Caco-2 (cell line): ENCODE data around the gene CDK2AP2. TPM values are rescaled to one million over a fixed set of nuclear protein-coding genes. Genes with fewer than 3 reads are reported as not detected.
"Not testable (repeated sequence)": the region's sequence is repeated elsewhere in the genome, so short reads cannot be mapped to it uniquely, and the experiment has no call there.

Source experiments
- BruUV-seq: library from RNA; stranded (reverse); fragments of 400-500 nt; replicated peaks from 2 replicates; lab custom pipeline; 2021; lab: Mats Ljungman, UMichigan
- CTCF ChIA-PET: fragments of 300-600 bp; sonication (Branson Sonifier 250); formaldehyde crosslinking; loops from one replicate; lab custom pipeline; 2022; ENCODE audit warnings: antibody characterized with exemption; lab: Charles Lee
- POLR2A ChIA-PET: fragments of 300-600 bp; sonication (Branson Sonifier 250); formaldehyde crosslinking; loops from one replicate; lab custom pipeline; 2022; ENCODE audit warnings: antibody characterized with exemption; lab: Charles Lee
- DNase-seq, 2 experiments: peaks; one replicate each; pipeline versions ENCODE4 v3.0.0 to v3.0.0-alpha.2; 2020 to 2022
- H3K27me3 ChIP-seq: replicated peaks from 2 replicates; pipeline ENCODE4 v1.6.0; 2011; ENCODE audit warnings: low read length; ENCODE audit not compliant: control insufficient read depth, insufficient read depth
- H3K36me3 ChIP-seq: 2 replicates; pipeline ENCODE4 v1.5.1; 2011; ENCODE audit warnings: low read length; ENCODE audit not compliant: control insufficient read depth, insufficient read depth
- H3K4me1 ChIP-seq: fragments of 250-450 bp; sonication (Bioruptor Pico); 2 replicates; pipeline ENCODE4 v1.5.1; 2020; ENCODE audit warnings: mild to moderate bottlenecking
- H3K4me3 ChIP-seq: 2 replicates; pipeline ENCODE4 v1.5.1; 2011; ENCODE audit warnings: low read depth, mild to moderate bottlenecking, control low read depth, low read length
- H3K9me3 ChIP-seq: fragments of 250-450 bp; sonication (Bioruptor Pico); 2 replicates; pipeline ENCODE4 v1.5.1; 2020; ENCODE audit warnings: mild to moderate bottlenecking, moderate library complexity
- H3K27ac Mint-ChIP-seq: one replicate; pipeline ENCODE4 v1.8.0; 2022; ENCODE audit warnings: mixed read lengths; ENCODE audit not compliant: unreplicated experiment
- H3K27me3 Mint-ChIP-seq: one replicate; pipeline ENCODE4 v1.8.0; 2022; ENCODE audit warnings: mixed read lengths; ENCODE audit not compliant: insufficient read depth, unreplicated experiment
- H3K36me3 Mint-ChIP-seq: one replicate; pipeline ENCODE4 v1.8.0; 2022; ENCODE audit warnings: mild to moderate bottlenecking, mixed read lengths; ENCODE audit not compliant: insufficient read depth, unreplicated experiment
- H3K4me1 Mint-ChIP-seq: one replicate; pipeline ENCODE4 v1.8.0; 2022; ENCODE audit warnings: low read depth, mixed read lengths; ENCODE audit not compliant: unreplicated experiment
- H3K4me3 Mint-ChIP-seq: one replicate; pipeline ENCODE4 v1.8.0; 2022; ENCODE audit warnings: mild to moderate bottlenecking, moderate library complexity, mixed read lengths; ENCODE audit not compliant: unreplicated experiment
- H3K9me3 Mint-ChIP-seq: one replicate; pipeline ENCODE4 v1.8.0; 2022; ENCODE audit warnings: mixed read lengths; ENCODE audit not compliant: unreplicated experiment
- intact Hi-C: fragments of 100-400 bp; cut with micrococcal nuclease; formaldehyde crosslinking; loops from one replicate; pipeline ENCODE4 v1.10.0; 2022; ENCODE audit not compliant: unreplicated experiment
- total RNA-seq: library from RNA; stranded (reverse); gene quantifications from 2 replicates; pipeline ENCODE4 v1.2.3, GENCODE V29; 2022
- TF ChIP-seq, protein P1 (sequence below), 2 experiments: fragments of 200-600 bp in 1 of 2; IDR thresholded peaks; 1 replicate in 1 of 2; 2 replicates in 1 of 2; pipeline versions ENCODE4 v1.5.1 to v1.8.0; 2011 to 2022; ENCODE audit warnings: antibody characterized with exemption in 1 of 2, control low read depth in 1 of 2, inconsistent platforms in 1 of 2, low read depth in 1 of 2, low read length in 1 of 2, mild to moderate bottlenecking in 1 of 2, moderate library complexity in 1 of 2; ENCODE audit not compliant: insufficient read depth in 1 of 2, severe bottlenecking in 1 of 2, unreplicated experiment in 1 of 2

Gene CDK2AP2
- total RNA-seq, 1 experiment from 2014 or later: 99.4 TPM

GRCh38 chr11:67551127-67551526 is 43.2 kb upstream of the CDK2AP2 start:
- Mint-ChIP-seq H3K4me3 (no peak overlapping the region), H3K9me3 (peaks cover 32% of the 10 kb centered on the region), H3K27me3 (no peaks in the 10 kb centered on the region), H3K36me3 (peaks cover 4% of the 10 kb centered on the region), H3K27ac (no peak overlapping the region), H3K4me1 (no peaks in the 10 kb centered on the region)
- BruUV-seq: no TSS peak
- TF ChIP-seq, protein P1, sequence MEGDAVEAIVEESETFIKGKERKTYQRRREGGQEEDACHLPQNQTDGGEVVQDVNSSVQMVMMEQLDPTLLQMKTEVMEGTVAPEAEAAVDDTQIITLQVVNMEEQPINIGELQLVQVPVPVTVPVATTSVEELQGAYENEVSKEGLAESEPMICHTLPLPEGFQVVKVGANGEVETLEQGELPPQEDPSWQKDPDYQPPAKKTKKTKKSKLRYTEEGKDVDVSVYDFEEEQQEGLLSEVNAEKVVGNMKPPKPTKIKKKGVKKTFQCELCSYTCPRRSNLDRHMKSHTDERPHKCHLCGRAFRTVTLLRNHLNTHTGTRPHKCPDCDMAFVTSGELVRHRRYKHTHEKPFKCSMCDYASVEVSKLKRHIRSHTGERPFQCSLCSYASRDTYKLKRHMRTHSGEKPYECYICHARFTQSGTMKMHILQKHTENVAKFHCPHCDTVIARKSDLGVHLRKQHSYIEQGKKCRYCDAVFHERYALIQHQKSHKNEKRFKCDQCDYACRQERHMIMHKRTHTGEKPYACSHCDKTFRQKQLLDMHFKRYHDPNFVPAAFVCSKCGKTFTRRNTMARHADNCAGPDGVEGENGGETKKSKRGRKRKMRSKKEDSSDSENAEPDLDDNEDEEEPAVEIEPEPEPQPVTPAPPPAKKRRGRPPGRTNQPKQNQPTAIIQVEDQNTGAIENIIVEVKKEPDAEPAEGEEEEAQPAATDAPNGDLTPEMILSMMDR (IDR thresholded peaks at IDR 0.05; ENCODE audit: insufficient read depth in 1 of 2, low read depth in 1 of 2, low read length in 1 of 2, severe bottlenecking in 1 of 2, unreplicated experiment in 1 of 2): no peak
- Histone ChIP-seq H3K9me3 (peaks cover 27% of the 10 kb centered on the region), H3K4me3 (no peak overlapping the region), H3K4me1 (no peaks in the 10 kb centered on the region), H3K27me3 (no peaks in the 10 kb centered on the region), H3K36me3 (no peaks in the 10 kb centered on the region; the same call in 1 of the 2 replicates)
- no peak for DNase-seq
- intact Hi-C loops: no loop called here
- ChIA-PET CTCF (no interaction called here), POLR2A (no interaction called here)

GRCh38 chr11:67548555-67549110 is 40.7 kb upstream of the CDK2AP2 start:
- H3K9me3 ChIP-seq: peaks cover 27% of the 10 kb centered on the region
- Mint-ChIP-seq H3K9me3 (peaks cover 32% of the 10 kb centered on the region), H3K36me3 (peaks cover 4% of the 10 kb centered on the region), H3K4me1 (no peaks in the 10 kb centered on the region), H3K4me3 (no peak overlapping the region), H3K27ac (no peak overlapping the region), H3K27me3 (no peaks in the 10 kb centered on the region)
- H3K4me3 ChIP-seq: no peak overlapping the region
- intact Hi-C loops: no loop called here
- no peaks in the 10 kb centered on the region for H3K36me3 ChIP-seq
- ChIA-PET CTCF (no interaction called here), POLR2A (no interaction called here)
- H3K27me3 ChIP-seq: no peaks in the 10 kb centered on the region
- DNase-seq: no peak
- BruUV-seq: no TSS peak
- TF ChIP-seq, protein P1 (IDR thresholded peaks at IDR 0.05; ENCODE audit: insufficient read depth in 1 of 2, low read depth in 1 of 2, low read length in 1 of 2, severe bottlenecking in 1 of 2, unreplicated experiment in 1 of 2): no peak
- H3K4me1 ChIP-seq: peaks cover 8% of the 10 kb centered on the region; the same call in 1 of the 2 replicates

DNA sequence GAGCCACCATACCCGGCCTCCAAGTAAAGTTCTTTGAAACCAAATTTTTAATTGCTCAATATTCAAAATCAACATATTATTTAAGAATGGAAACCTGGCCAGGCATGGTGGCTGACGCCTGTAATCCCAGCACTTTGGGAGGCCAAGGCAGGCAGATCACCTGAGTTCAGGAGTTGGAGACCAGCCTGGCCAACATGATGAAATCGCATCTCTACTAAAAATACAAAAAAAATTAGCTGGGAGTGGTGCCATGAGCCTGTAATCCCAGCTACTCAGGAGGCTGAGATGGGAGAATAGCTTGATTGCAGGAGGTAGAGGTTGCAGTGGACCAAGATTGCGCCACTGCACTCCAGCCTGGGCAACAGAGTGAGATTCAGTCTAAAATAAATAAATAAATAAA is 40.1 kb upstream of the CDK2AP2 start:
- CTCF ChIA-PET, intact Hi-C loops, H3K27ac Mint-ChIP-seq, H3K36me3 Mint-ChIP-seq, H3K4me1 ChIP-seq, H3K4me3 ChIP-seq, H3K27me3 Mint-ChIP-seq, POLR2A ChIA-PET, H3K4me1 Mint-ChIP-seq, BruUV-seq, DNase-seq, H3K36me3 ChIP-seq, H3K27me3 ChIP-seq, H3K4me3 Mint-ChIP-seq: not testable (repeated sequence)
- peaks cover 27% of the 10 kb centered on the region for H3K9me3 ChIP-seq
- H3K9me3 Mint-ChIP-seq: peaks cover 32% of the 10 kb centered on the region
